Stimulated activated memory B cell treated with anti-CD40 and anti-IgM and Interleukin-4, amounts not matched to agents 10 μg/mL and 1 μg/mL and 100 μg/mL, for 72 hours (primary cell): ENCODE data around the gene SLC44A5.
A peak's percentile ranks its signal among the peaks of the same experiment; 100 is the strongest.

ENCODE experiments used
- ATAC-seq: fragments of 150-1000 bp; cut with Tn5 transposase; 2 replicates; pipeline ENCODE4 v1.10.0; 2021
- H3K27ac Mint-ChIP-seq: one replicate; pipeline ENCODE4 v1.8.0; 2022; ENCODE audit warnings: mild to moderate bottlenecking, mixed read lengths
- H3K27me3 Mint-ChIP-seq: one replicate; pipeline ENCODE4 v1.8.0; 2022; ENCODE audit warnings: mixed read lengths
- H3K36me3 Mint-ChIP-seq: one replicate; pipeline ENCODE4 v1.8.0; 2022; ENCODE audit warnings: mixed read lengths
- H3K4me1 Mint-ChIP-seq: one replicate; pipeline ENCODE4 v1.8.0; 2022; ENCODE audit warnings: mixed read lengths
- H3K4me3 Mint-ChIP-seq: one replicate; pipeline ENCODE4 v1.8.0; 2022; ENCODE audit warnings: mild to moderate bottlenecking, moderate library complexity, mixed read lengths
- H3K9me3 Mint-ChIP-seq: one replicate; pipeline ENCODE4 v1.8.0; 2022; ENCODE audit warnings: mixed read lengths

SLC44A5 gene

DNA sequence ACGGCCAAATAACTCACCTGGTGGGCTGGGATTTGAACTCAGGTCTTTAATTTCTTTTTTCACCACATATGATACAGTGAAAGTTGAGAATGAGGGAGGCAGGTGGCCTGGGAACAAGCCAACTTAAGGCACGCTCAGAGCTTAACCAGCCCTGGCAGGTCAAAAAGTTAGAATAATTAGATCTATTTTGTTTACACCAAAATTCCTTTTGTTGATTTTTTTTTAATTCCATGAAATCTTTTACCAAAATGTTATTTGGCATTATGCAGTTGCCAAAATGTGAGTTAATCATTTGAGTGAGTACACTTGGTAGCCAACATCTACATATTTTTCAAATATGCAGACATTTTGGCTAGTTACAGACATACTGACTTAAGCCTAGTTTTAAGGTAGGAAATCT lies 439.9 kb downstream of the SLC44A5 start:
- H3K27ac Mint-ChIP-seq, result no peak overlapping the region
- ATAC-seq, result no peak
- H3K27me3 Mint-ChIP-seq, result no peaks in the 10 kb centered on the region
- H3K36me3 Mint-ChIP-seq, result no peaks in the 10 kb centered on the region
- peaks cover 3% of the 10 kb centered on the region for H3K9me3 Mint-ChIP-seq
- no peaks in the 10 kb centered on the region for H3K4me1 Mint-ChIP-seq
- no peak overlapping the region for H3K4me3 Mint-ChIP-seq

DNA sequence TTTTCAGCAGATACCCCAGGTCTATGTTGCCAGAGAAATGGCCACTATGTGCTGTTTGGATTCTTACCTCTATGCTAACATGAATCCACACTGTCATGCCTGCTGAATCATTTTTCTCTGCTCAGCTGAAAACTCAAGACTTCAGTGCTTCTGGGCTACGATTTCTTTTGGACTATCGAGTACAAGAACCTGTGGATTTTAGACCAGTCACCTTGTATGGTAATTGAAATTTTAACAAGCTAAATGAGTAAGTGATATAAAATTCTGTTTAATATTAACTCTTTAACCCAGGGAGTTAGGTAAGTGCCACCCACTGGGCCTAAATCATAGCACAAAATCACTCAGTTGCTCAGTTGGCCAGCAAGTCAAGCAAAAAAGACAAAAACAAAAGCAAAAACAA lies 440.9 kb downstream of the SLC44A5 start:
- ATAC-seq, result no peak
- no peaks in the 10 kb centered on the region for H3K27me3 Mint-ChIP-seq
- no peaks in the 10 kb centered on the region for H3K9me3 Mint-ChIP-seq
- no peak overlapping the region for H3K27ac Mint-ChIP-seq
- no peaks in the 10 kb centered on the region for H3K36me3 Mint-ChIP-seq
- H3K4me3 Mint-ChIP-seq, result no peak overlapping the region
- H3K4me1 Mint-ChIP-seq, result peaks cover 6% of the 10 kb centered on the region

DNA sequence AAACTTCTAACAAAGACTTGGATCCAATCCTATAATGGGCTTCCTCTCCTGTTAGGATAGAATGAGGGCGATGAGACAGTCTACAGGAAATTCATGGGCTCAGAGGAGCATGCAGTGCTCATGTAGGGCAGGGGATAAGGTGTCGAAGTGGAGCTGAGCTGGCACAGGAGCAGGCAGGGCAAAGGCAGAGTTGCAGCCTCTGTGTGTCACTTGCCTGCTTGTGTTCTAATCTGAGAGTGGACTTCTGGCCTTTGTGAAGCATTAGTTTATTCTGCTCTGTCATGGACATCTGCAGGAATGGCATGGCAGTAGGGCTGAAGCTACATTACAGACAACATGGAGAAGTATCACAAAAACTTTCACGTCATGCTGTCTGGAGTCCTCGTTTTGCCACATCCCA lies 444.1 kb downstream of the SLC44A5 start:
- H3K9me3 Mint-ChIP-seq, result no peaks in the 10 kb centered on the region

DNA sequence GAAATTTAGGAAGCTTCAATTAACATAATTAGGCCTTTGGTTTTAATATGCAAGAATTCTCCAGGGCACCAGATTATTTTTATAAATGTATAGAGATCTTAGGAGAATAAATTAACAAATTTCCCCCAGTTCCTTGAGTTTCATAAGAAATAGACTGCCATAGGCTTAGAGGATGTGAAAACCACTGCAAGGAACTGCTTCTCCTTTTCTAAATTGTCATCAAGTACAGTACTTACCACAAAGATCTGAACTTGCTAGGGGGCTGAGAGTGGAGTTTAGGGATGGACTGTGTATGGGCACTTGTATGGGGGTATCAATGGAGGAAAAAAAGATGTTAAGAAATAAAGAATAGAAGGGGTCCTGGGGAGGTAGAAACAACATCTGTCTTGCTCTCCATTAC lies 445.6 kb downstream of the SLC44A5 start:
- H3K9me3 Mint-ChIP-seq, result no peaks in the 10 kb centered on the region
- no peaks in the 10 kb centered on the region for H3K27me3 Mint-ChIP-seq
- H3K4me3 Mint-ChIP-seq, result no peak overlapping the region
- ATAC-seq, result peak; percentile 63
- no peak overlapping the region for H3K27ac Mint-ChIP-seq
- peaks cover 6% of the 10 kb centered on the region for H3K4me1 Mint-ChIP-seq
- no peaks in the 10 kb centered on the region for H3K36me3 Mint-ChIP-seq

More for the DNA sequence above, 444.1 kb downstream of the SLC44A5 start:
- Mint-ChIP-seq H3K4me1 (peaks cover 6% of the 10 kb centered on the region), H3K27me3 (no peaks in the 10 kb centered on the region), H3K27ac (no peak overlapping the region), H3K4me3 (no peak overlapping the region), H3K36me3 (no peaks in the 10 kb centered on the region)
- ATAC-seq, result no peak

DNA sequence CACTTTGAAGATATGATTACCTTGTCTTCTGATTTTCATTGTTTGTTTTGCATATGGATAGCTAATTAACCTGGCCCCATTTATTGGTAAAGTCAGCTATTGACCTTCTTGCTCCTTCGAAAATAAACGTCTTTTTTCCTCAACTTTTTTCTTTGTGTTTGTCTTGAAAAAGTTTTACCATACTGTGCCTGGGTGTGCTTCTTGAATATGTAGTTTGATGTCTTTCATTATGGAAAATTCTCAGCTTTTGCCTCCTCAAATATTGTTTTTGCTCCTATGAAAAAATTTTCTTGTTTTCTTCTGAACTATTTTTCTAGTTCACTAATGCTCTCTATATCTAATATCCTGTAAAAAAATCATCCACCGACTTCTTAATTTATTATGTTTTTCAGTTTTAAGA lies 451.8 kb downstream of the SLC44A5 start:
- H3K4me3 Mint-ChIP-seq, result no peak overlapping the region
- no peaks in the 10 kb centered on the region for H3K4me1 Mint-ChIP-seq
- no peak for ATAC-seq
- H3K27me3 Mint-ChIP-seq, result peaks cover 12% of the 10 kb centered on the region
- H3K27ac Mint-ChIP-seq, result no peak overlapping the region
- no peaks in the 10 kb centered on the region for H3K9me3 Mint-ChIP-seq
- no peaks in the 10 kb centered on the region for H3K36me3 Mint-ChIP-seq
